ENCODE results near the gene CFAP161. TPM values are rescaled to one million over a fixed set of nuclear protein-coding genes. Genes with fewer than 3 reads are reported as not detected.

The CFAP161 gene
- total RNA-seq, 1 donor from 2014 or later, result not detected

GRCh38 chr15:81113204-81113657 lies 20.8 kb upstream of the CFAP161 start:
- TF ChIP-seq CTCF (conservative IDR thresholded peaks at IDR 0.05; ENCODE audit: low read depth, low read length), result no peak
- H3K4me3 ChIP-seq (ENCODE audit: low read depth, low read length), result no peak overlapping the region
- peak; percentile 25 for DNase-seq (ENCODE audit: low read depth)

- H3K4me3 ChIP-seq (ENCODE audit: low read depth, low read length), result no peak overlapping the region
- TF ChIP-seq CTCF (conservative IDR thresholded peaks at IDR 0.05; ENCODE audit: low read depth, low read length), result no peak
- no peak for DNase-seq (ENCODE audit: low read depth)
These were observed 20.2 kb upstream of the CFAP161 start for GRCh38 chr15:81113861-81114291.

GRCh38 chr15:81115054-81115939 lies 18.8 kb upstream of the CFAP161 start:
- no peak for DNase-seq (ENCODE audit: low read depth)
- no peak overlapping the region for H3K4me3 ChIP-seq (ENCODE audit: low read depth, low read length)
- no peak for TF ChIP-seq CTCF (conservative IDR thresholded peaks at IDR 0.05; ENCODE audit: low read depth, low read length)

GRCh38 chr15:81117136-81117535 lies 16.9 kb upstream of the CFAP161 start:
- DNase-seq (ENCODE audit: low read depth), result no peak
- TF ChIP-seq CTCF (conservative IDR thresholded peaks at IDR 0.05; ENCODE audit: low read depth, low read length), result no peak
- H3K4me3 ChIP-seq (ENCODE audit: low read depth, low read length), result no peak overlapping the region

DNA sequence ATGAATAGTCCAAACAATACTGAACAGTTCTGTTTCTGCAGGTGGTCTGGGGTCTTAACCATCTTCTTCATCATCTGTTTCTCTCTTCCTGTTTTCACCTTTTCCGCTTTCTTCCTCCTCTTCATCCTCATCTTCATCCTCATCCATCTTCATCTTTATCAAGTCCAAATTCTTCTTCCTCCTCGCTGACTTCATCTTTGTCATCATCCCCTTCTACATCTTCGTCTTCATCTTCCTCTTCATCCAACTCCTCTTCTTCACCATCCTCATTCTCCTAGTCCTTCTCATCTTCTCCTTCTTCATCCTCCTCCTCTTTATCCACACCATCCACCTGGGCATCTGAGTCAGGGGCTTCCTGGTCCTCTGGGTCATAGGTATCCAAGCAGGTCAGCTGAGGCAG lies 16.5 kb upstream of the CFAP161 start:
- no peak for DNase-seq (ENCODE audit: low read depth)

DNA sequence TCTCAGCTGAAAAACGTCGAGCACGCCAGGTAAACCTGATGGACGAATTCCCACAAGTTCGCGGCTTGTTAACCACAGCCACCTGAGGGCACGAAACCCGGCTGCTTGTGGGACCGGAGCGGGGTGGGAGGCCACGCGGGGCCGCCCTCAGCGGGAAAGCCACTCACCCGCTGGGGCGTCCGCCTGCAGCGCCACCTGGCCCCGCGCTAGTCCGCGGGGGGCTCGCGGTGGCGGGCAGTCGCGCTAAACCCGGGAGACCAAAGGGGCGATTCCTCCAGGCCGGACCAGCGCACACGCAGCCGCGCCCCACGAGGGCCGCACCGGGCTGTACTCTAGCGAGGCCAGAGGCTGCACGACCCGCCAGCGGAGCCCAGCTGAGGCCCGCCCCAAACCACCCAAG lies 15.7 kb upstream of the CFAP161 start:
- no peak for TF ChIP-seq CTCF (conservative IDR thresholded peaks at IDR 0.05; ENCODE audit: low read depth, low read length)
- no peak for DNase-seq (ENCODE audit: low read depth)
- no peak overlapping the region for H3K4me3 ChIP-seq (ENCODE audit: low read depth, low read length)

More for the DNA sequence above, 16.5 kb upstream of the CFAP161 start:
- H3K4me3 ChIP-seq (ENCODE audit: low read depth, low read length), result no peak overlapping the region
- no peak for TF ChIP-seq CTCF (conservative IDR thresholded peaks at IDR 0.05; ENCODE audit: low read depth, low read length)

DNA sequence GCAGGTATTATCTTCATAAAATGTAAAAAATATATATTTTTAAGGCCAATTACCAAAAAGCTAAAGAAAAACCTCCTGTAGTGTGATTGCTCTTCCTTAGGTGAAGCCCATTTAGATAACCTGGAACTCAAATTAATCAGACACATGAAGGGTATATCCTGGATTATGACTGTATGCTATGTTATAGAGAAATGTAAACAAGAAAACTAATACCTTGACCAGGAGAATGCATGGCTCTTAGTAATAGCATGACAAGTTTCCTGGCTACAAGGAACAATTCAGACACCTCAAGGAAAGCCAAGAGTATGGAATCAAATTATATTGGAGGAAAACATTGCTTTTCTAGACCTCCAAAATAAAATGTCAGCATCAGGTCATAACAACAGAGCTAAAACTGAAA lies 14.0 kb upstream of the CFAP161 start:
- DNase-seq (ENCODE audit: low read depth), result no peak
- no peak overlapping the region for H3K4me3 ChIP-seq (ENCODE audit: low read depth, low read length)
- no peak for TF ChIP-seq CTCF (conservative IDR thresholded peaks at IDR 0.05; ENCODE audit: low read depth, low read length)
